WERI-Rb-1 (cell line): Measurements from ENCODE around the gene ALDH4A1.

ENCODE experiments used
- DNase-seq: peaks from one replicate; pipeline ENCODE4 v3.0.0-alpha.2; 2020
- H3K27ac ChIP-seq: fragments of 250-450 bp; sonication (Bioruptor Pico); 2 replicates; pipeline ENCODE4 v1.5.1; 2020; ENCODE audit warnings: mild to moderate bottlenecking, moderate library complexity
- H3K27me3 ChIP-seq: fragments of 250-450 bp; sonication (Bioruptor Pico); 2 replicates; pipeline ENCODE4 v1.5.1; 2021; ENCODE audit warnings: mild to moderate bottlenecking, low read depth, moderate library complexity; ENCODE audit not compliant: insufficient read depth, severe bottlenecking
- H3K36me3 ChIP-seq: fragments of 250-450 bp; sonication (Bioruptor Pico); 2 replicates; pipeline ENCODE4 v1.5.1; 2020; ENCODE audit warnings: mild to moderate bottlenecking, moderate library complexity
- H3K4me3 ChIP-seq: 2 replicates; pipeline ENCODE4 v1.5.1; 2011; ENCODE audit warnings: low read depth, mild to moderate bottlenecking, control low read depth, low read length
- H3K9me3 ChIP-seq: fragments of 250-450 bp; sonication (Bioruptor Pico); 2 replicates; pipeline ENCODE4 v1.5.1; 2021; ENCODE audit warnings: mild to moderate bottlenecking, moderate library complexity; ENCODE audit not compliant: severe bottlenecking
- TF ChIP-seq, protein P1 (sequence below): IDR thresholded peaks from 2 replicates; pipeline ENCODE4 v1.5.1; 2011; ENCODE audit warnings: low read depth, mild to moderate bottlenecking, control low read depth, inconsistent platforms, low read length

Gene ALDH4A1

DNA sequence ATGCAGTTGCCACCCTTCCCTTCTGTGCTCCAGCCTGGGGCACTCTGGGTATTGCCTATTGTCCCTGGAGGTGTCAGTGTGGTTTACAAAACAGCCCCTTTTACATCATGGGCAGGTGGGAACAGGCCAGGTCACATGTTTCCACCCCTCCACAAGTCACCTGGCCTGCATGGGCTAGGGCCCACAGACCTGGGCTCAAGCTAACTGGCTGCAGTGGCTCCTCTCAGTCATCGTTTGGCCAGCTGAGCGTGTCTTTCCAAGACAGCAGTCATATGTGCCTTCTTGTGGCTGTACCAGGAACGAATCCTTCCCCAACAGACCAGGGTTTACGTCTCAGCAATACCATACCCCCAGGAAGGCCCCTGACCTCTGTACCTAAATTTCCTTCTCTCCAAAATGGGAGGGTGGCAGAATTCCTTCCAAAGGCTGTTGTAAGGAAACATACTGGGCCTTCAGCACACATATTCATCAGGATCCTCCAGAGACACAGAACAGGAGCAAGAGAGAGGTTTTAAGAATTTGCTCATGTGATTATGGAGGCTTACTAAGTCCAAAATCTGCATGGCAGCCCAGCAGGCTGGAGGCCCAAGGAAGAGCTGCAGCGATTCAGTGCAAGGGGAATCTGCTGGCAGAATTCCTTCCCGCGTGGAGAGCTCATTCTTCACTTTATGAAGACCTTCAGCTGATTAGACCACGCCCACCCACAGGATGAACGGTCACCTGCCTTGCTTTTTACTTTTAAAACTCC is 32.3 kb downstream of the ALDH4A1 start:
- Histone ChIP-seq H3K9me3 (no peaks in the 10 kb centered on the region), H3K4me3 (no peak overlapping the region), H3K36me3 (no peaks in the 10 kb centered on the region), H3K27me3 (peaks cover 3% of the 10 kb centered on the region), H3K27ac (no peak overlapping the region)
- DNase-seq: no peak
- TF ChIP-seq, protein P1, sequence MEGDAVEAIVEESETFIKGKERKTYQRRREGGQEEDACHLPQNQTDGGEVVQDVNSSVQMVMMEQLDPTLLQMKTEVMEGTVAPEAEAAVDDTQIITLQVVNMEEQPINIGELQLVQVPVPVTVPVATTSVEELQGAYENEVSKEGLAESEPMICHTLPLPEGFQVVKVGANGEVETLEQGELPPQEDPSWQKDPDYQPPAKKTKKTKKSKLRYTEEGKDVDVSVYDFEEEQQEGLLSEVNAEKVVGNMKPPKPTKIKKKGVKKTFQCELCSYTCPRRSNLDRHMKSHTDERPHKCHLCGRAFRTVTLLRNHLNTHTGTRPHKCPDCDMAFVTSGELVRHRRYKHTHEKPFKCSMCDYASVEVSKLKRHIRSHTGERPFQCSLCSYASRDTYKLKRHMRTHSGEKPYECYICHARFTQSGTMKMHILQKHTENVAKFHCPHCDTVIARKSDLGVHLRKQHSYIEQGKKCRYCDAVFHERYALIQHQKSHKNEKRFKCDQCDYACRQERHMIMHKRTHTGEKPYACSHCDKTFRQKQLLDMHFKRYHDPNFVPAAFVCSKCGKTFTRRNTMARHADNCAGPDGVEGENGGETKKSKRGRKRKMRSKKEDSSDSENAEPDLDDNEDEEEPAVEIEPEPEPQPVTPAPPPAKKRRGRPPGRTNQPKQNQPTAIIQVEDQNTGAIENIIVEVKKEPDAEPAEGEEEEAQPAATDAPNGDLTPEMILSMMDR: no peak

DNA sequence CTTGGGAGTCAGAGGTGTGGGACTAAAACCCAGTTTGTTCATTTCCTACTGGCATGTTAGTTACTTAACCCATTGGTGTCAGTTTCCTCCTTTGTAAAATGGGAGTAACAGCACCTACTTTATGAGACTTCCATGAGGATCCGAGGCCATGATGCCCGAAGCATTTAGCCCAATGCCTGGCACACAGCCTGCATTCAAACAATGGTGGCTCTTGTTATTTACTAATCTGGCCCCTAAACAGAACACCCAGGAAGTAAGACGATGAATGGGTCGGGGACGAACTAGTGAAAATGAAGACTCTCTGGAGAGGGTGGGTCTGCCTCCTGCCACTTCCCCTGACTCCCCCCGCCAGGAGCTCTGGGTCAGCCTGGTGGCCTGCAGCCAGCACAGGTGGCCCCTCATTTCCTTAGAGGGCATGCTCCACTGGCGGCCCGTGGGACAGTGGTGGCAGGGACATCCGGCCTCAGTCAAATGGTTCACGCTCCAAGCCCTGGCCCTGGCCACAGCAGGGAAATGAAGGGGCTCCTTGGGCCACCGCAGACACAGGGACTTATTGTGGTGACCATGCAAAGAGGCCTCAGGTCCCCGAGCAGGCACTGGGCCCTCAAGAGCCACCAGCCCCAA is 33.4 kb downstream of the ALDH4A1 start:
- no peaks in the 10 kb centered on the region for H3K36me3 ChIP-seq
- no peak overlapping the region for H3K4me3 ChIP-seq
- no peak overlapping the region for H3K27ac ChIP-seq
- peaks cover 3% of the 10 kb centered on the region for H3K27me3 ChIP-seq
- no peak for DNase-seq
- TF ChIP-seq, protein P1: no peak
- H3K9me3 ChIP-seq: no peaks in the 10 kb centered on the region

DNA sequence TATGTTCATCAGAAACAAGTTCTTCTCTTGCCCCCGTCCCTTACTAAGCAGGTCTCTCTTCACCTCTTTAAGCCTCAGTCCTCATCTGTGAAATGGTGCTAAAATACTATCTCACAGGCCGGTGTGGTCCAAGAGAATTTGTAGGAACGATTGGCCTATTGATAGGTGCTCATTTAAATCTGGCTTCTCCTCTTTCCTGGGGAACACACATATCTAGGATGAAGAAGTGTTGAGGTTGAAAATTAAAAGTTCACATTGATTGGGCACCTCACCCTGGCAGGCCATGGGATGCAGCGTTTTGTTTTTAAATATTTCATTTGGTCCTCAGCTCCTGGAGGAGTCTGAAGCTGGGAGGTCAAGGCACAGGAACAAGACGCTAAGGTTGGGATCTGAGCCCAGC is 34.0 kb downstream of the ALDH4A1 start:
- no peak overlapping the region for H3K4me3 ChIP-seq
- H3K27ac ChIP-seq: no peak overlapping the region
- no peaks in the 10 kb centered on the region for H3K9me3 ChIP-seq
- TF ChIP-seq, protein P1: no peak
- no peak for DNase-seq
- no peaks in the 10 kb centered on the region for H3K36me3 ChIP-seq
- peaks cover 3% of the 10 kb centered on the region for H3K27me3 ChIP-seq

DNA sequence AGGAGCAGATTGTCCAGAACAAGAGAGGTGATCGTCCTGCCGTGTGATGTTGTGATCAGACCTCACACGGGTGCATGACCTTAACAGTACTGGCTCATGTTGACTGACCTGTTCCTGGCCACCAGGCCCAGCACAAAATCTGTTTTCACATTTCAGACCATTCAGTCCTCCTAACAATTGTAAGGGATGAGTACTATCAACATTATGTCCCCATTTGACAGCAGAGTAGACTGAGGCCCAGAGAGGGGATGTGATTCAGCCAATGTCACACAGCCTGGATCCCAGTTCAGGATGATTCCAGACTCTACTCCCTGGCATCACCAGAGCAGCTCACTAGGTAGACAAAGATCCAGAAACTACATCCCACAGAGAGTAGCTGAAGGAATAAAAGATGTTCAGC is 35.5 kb downstream of the ALDH4A1 start:
- H3K9me3 ChIP-seq: no peaks in the 10 kb centered on the region
- H3K27ac ChIP-seq: no peak overlapping the region
- no peak overlapping the region for H3K4me3 ChIP-seq
- H3K36me3 ChIP-seq: no peaks in the 10 kb centered on the region
- no peak for DNase-seq
- TF ChIP-seq, protein P1: no peak
- H3K27me3 ChIP-seq: peaks cover 3% of the 10 kb centered on the region

DNA sequence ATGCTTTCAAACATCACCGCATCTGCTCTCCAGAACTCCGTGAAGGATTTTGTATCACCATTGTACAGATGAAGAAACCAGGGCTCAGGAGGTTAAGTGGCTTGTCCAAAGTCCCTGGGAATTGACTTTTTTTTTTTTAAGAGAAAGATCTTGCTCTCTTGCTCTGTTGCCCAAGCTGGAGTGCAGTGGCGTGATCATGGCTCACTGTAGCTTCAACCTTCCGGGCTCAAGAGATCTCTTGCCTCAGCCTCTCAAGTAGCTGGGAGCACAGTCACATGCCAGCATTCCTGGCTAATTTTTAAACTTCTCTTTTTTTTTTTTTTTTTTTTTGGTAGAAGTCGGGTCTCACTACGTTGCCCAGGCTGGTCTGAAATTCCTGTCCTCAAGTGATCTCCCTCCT is 36.0 kb downstream of the ALDH4A1 start:
- TF ChIP-seq, protein P1: no peak
- H3K27ac ChIP-seq: no peak overlapping the region
- peaks cover 3% of the 10 kb centered on the region for H3K27me3 ChIP-seq
- no peak overlapping the region for H3K4me3 ChIP-seq
- no peaks in the 10 kb centered on the region for H3K36me3 ChIP-seq
- DNase-seq: no peak
- no peaks in the 10 kb centered on the region for H3K9me3 ChIP-seq

DNA sequence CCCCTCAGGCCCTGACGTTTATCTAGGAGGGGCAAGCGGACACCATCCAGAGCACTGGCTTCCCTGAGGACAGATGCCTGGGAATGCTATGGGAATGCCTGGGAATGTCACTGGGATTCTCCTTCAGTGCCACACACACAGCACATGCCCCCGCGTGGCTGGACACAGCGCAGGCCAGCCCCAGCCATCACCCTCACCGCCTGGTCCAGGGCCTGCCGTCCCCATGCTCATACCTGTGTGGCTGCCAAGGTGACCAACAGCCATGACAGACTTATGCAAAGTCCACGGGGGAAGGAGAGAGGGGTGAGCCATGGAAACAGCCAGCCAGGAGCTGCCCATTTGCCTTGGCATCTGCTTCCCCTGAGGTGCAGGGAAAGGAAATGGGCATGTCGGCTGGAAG is 37.2 kb downstream of the ALDH4A1 start:
- no peaks in the 10 kb centered on the region for H3K36me3 ChIP-seq

More for the DNA sequence above, 37.2 kb downstream of the ALDH4A1 start:
- TF ChIP-seq, protein P1: no peak
- Histone ChIP-seq H3K27me3 (peaks cover 3% of the 10 kb centered on the region), H3K4me3 (no peak overlapping the region), H3K27ac (no peak overlapping the region), H3K9me3 (no peaks in the 10 kb centered on the region)
- DNase-seq: no peak
